Muscle of arm (tissue), 12 donors: ENCODE measurements around the gene DUSP16. TPM values are rescaled to one million over a fixed set of nuclear protein-coding genes. Genes with fewer than 3 reads are reported as not detected.
A peak's percentile ranks its signal among the peaks of the same experiment; 100 is the strongest.
"Not testable (repeated sequence)": the region's sequence is repeated elsewhere in the genome, so short reads cannot be mapped to it uniquely, and the experiment has no call there.

Experiments
- DNase-seq: peaks from one replicate; pipeline ENCODE4 v3.0.0-alpha.2; 2013
- polyA plus RNA-seq, 12 donors: library from polyadenylated mRNA; unstranded; fragments of 120-200 nt; gene quantifications; one replicate each; pipeline ENCODE4 v1.2.1, GENCODE V29; 2013; ENCODE audit not compliant: insufficient read length in 12 of 12

The DUSP16 gene
- polyA plus RNA-seq, 12 donors, result 29.0 to 45.6 (median 34.4) TPM; not detected in 1

DNA sequence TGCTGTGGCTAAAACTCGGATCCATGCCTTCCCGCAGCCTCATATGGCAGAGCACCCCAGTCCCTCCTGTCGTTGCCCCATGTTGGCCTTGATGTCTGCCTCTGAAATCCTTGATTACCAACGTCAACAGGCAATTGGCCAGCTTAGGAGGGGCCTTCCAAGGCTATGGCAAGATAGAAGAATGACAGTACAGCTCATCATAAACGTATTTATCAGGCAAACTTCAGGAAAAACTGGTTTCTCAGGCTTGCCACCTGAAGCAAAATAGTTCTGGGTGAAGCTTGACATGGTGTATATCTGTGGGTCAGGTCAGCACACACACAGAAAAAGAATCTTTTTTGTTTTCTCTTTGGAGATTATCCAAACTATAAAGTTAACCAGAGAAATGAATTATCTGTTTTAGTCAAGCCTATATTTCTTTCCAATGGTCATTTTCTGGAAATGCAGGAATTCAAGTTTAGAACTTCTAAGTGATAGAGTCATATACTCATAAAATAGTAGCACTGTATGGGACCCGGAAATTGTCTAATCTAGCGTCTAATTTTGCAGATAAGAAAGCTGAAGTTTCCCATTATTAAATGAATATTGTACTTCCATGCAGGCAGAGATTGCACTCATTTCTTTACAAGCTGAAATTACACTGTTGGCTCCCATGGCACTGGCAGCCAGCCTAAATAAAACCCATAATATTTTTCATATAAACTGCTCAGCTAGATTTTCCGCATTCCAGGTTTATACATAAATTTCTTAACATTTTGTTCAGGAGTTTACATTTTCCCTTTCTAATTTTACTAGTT is 24.4 kb upstream of the DUSP16 start:
- DNase-seq, result no peak

- DNase-seq, result no peak
These were observed 22.6 kb upstream of the DUSP16 start for GRCh38 chr12:12585115-12585863.

- no peak for DNase-seq
These were observed 21.0 kb upstream of the DUSP16 start for GRCh38 chr12:12583510-12584178.

DNA sequence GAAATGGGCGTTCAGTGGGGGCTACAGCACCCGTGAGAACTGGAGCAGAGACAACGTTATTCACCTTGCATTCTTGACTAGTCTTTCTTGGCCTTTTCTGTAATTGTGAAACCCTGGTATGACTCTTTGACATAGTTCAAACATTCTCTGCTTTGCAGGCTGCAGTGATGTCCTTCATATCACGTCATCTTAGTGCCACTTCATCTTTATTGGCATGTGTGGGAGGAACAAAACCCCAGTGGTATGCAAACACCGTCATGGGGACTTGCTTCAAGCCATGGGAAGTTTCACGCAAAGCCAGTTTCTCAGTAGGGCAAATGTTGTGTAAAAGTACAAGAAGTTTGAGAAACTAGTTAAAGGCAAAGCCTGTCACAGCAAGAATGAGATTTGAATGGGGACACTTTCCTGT is 20.2 kb upstream of the DUSP16 start:
- no peak for DNase-seq

GRCh38 chr12:12582193-12582881 is 19.7 kb upstream of the DUSP16 start:
- DNase-seq, result no peak

DNA sequence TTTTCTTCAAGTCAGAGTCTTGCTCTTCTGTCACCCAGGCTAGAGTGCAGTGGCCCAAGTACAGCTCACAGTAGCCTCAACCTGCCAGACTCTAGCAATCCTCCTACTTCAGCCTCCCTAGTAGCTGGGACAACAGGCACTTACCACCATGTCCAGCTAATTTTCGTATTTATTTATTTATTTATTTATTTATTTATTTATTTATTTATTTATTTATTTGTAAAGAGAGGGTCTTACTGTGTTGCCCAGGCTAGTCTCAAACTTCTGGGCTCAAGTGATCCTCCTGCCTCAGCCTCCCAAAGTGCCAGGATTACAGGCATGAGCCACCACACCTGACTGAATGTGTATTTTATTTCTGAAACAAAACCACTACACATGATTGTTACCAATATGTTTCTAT is 18.1 kb upstream of the DUSP16 start:
- DNase-seq, result not testable (repeated sequence)

- no peak for DNase-seq
These were observed 15.1 kb upstream of the DUSP16 start for GRCh38 chr12:12577786-12578185.

GRCh38 chr12:12572659-12573058 is 10.0 kb upstream of the DUSP16 start:
- no peak for DNase-seq

DNA sequence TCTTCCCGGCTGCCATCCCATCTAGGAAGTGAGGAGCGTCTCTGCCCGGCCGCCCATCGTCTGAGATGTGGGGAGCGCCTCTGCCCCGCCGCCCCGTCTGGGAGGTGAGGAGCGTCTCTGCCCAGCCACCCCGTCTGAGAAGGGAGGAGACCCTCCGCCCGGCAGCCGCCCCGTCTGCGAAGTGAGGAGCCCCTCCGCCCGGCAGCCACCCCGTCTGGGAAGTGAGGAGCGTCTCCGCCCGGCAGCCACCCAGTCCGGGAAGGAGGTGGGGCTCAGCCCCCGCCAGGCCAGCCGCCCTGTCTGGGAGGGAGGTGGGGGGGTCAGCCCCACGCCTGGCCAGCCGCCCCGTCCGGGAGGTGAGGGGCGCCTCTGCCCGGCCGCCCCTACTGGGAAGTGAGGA is 3.3 kb upstream of the DUSP16 start:
- DNase-seq, result not testable (repeated sequence)

GRCh38 chr12:12564911-12565310 is 2.2 kb upstream of the DUSP16 start:
- no peak for DNase-seq

DNA sequence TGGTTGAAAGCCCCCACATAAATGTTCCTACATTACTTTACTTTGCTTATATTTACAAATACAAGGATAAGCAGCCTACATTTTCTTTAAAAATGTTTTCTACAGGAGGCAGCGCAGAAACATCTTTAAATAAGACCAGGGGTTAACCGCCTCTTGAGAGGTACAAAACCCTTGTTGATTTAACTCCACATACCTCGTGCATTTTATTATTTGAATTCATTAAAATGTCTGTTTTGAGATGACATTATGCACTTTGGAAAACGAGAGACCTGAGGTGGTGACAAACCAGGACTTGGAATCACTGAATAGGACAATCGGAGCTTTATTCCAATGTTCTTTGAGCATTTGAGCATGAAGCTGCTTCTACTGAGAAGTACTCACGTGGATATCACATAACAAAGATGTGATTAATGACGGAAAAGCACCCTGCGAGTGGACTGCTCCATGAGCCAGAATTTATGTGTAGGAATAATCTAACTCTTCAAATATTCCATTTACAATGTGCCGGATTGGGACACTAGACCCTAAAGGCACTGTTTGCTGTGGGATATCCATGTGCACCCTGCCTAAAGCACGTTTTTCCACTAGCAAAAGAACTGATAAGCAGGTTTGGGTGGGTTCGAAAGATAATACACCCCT is 746 bp upstream of the DUSP16 start:
- DNase-seq, result peak; percentile 38

DNA sequence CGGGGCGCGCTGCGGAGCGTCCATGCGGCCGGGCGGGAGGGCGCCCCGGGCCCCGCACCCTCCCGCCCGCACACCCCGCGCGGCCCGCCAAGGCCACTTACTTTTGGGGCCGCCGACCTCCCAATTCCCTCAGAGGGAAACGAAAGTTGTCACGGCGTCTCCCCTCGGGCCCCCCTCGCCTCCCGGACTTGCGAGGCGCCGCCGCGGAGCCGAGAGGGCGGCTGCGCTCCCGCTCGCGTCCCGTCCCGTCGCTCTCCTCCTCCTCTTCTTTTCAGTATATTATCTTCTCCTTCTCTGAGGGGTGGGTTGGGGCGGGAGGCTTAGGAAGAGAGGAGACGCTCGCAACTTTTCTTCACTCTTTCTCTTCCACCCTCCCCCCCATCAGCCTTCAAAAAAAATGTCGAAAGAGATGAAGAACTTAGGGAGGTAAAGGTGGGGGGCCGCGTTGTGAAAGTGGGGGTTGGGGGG is 613 bp downstream of the DUSP16 start:
- no peak for DNase-seq

DNA sequence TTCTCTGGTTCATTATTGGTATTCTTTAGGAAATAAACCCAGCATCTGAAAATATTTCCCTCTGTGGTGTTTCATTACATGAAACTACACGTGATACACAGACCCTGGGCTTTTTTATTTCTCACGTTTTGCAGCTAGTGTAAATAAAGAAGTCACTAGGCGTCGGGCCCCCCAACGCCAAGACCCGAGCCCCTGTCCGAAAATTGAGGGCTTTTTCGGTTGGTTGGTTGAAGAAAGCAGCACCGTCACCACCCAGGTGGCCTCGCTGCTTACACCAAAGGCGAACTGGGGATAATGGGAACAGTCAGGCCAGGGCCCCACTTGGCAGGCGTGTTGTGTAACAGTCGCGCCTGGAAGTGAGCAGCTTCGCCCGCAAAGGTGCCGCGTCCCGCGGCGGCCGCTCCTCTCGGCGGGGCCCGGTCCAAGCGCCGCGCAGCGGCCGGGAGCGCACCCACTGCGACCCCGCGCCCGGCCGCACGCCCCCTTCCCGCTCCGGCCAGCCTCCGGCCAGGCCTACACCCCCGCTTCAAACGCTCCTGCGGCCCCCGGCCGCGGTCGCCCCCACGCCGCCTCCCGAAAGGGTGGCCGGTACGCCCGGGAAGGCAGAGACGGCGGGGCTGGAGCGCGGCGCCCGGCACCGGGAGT is 1.2 kb downstream of the DUSP16 start:
- DNase-seq, result peak; percentile 71

DNA sequence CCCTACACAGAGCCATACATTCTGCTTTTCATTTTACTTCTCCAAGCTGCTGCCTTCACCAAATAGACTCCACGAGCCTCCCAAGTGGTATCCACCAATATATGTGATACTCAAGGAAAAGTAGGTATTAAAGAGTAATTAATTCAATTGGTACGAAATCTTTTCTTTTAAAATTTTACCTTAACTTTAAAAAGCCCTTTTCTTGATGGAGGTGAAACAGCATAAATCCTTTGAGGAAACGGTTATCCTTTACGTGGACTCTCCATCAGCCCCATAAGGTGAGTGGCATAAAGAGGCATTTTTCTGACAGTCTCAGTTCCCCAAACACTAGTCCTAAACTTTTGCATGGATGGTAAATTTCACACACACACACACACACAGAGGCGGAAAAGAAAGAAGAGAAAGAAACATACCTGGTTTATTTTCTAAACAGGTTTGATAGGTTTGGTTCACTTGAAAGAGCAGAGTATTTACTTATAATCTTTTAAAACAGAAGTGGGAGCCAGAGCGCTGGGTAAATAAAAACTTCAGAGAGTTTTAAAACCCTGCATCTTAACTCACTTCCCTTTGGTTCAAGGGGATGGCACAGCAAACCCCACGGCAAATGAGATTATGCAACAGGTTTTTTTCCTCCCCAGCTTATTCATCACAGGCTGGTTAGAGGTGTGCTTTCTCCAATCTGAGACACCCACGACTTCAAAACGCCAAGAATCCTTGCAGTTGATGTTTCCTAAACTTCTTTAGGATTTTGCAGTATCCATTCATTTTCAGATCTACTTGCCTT is 1.9 kb downstream of the DUSP16 start:
- peak; percentile 59 for DNase-seq

GRCh38 chr12:12559719-12560296 is 2.9 kb downstream of the DUSP16 start:
- no peak for DNase-seq

GRCh38 chr12:12558291-12558690 is 4.4 kb downstream of the DUSP16 start:
- no peak for DNase-seq

DNA sequence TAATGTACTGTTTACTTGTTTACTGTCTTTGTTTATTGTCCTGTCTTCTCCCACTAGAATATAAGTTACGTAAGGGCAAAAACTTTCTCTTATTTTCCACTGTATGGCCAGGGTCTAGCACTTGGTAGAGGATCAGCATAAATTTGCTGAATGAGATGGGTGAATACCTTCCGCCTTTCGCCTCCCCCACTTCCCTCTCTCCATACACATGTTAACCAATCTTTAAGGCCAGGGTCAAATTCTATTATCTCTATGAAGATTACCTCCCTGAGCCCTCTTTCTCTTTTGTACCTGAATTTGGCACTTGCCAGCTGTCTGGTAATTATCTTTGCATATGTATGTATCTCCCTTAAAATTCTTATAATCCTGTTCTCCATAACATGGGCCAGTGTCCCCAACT is 4.9 kb downstream of the DUSP16 start:
- no peak for DNase-seq

DNA sequence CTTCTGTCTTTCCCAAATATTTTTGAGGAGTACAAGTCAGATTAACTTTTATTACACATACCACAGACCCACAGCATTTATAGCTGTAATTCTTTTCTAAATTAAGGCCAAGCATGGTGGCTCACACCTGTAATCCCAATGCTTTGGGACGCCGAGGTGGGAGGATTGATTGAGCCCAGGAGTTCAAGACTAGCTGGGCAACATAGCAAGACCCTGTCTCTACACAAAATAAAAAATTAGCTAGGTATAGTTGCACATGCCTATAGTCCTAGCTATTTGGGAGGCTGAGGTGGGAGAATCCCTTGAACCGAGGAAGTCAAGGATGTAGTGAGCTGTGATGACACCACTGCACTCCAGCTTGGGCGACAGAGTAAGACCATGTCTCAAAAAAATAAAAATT is 7.0 kb downstream of the DUSP16 start:
- no peak for DNase-seq

- DNase-seq, result no peak
These were observed 9.4 kb downstream of the DUSP16 start for GRCh38 chr12:12553208-12553785.
